Measurements from ENCODE around the gene GATD1.

The GATD1 gene

DNA sequence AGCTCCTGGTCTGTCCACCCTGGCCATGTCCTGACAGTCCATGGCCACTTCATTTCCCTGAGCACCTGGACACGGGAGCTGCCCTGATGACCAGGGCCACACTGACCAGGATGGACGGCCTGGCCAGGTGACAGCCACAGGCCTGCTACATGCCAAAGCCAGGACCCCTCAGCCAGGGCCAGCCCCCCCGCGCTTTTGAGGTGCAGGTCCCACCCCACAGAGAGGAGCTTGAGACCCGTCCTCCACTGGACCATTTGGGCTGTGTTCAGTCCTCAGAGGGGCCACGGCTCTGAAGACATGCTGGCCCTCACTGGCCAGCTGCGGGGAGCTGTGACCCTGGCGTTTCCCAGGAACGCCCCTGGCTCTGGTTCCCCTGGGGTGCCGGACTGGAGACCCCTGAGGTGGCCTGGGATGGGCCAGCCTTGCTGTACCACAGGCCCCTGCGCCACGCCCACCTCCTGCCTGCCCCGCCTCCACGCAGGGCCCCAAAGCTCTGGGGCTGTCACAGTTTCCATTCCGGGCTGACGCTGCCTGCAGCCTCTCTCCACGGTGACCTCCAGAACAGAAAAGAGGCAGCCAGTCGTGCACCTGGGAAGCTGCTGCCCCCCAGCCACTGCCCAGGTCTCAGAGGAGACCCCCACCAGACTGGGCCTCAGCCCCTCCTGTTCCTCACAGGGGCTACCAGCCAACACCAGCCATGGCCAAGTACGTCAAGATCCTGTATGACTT, 53.1 kb downstream of the GATD1 start:
- peaks cover 25% of the 10 kb centered on the region for H3K27me3 ChIP-seq (ENCODE audit: low read depth, low read length)
- no peak overlapping the region for H3K9ac ChIP-seq (ENCODE audit: low read length)
- no peaks in the 10 kb centered on the region for H3K9me3 ChIP-seq (ENCODE audit: insufficient read depth, low read length)
- H3K27ac ChIP-seq (ENCODE audit: low read length): no peak overlapping the region
- H2AFZ ChIP-seq (ENCODE audit: low read depth, low read length): no peak overlapping the region
- H3K4me1 ChIP-seq (ENCODE audit: low read length): peaks cover 41% of the 10 kb centered on the region
- no peaks in the 10 kb centered on the region for H3K79me2 ChIP-seq (ENCODE audit: low read length)
- H3K4me2 ChIP-seq (ENCODE audit: low read length): peak overlapping the region; percentile 88
- no peak for TF ChIP-seq EZH2phosphoT487 (IDR thresholded peaks at IDR 0.05; ENCODE audit: low read depth)
- TF ChIP-seq, protein P1, sequence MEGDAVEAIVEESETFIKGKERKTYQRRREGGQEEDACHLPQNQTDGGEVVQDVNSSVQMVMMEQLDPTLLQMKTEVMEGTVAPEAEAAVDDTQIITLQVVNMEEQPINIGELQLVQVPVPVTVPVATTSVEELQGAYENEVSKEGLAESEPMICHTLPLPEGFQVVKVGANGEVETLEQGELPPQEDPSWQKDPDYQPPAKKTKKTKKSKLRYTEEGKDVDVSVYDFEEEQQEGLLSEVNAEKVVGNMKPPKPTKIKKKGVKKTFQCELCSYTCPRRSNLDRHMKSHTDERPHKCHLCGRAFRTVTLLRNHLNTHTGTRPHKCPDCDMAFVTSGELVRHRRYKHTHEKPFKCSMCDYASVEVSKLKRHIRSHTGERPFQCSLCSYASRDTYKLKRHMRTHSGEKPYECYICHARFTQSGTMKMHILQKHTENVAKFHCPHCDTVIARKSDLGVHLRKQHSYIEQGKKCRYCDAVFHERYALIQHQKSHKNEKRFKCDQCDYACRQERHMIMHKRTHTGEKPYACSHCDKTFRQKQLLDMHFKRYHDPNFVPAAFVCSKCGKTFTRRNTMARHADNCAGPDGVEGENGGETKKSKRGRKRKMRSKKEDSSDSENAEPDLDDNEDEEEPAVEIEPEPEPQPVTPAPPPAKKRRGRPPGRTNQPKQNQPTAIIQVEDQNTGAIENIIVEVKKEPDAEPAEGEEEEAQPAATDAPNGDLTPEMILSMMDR (IDR thresholded peaks at IDR 0.05; ENCODE audit: low read depth, low read length): no peak
- no peaks in the 10 kb centered on the region for H3K36me3 ChIP-seq (replicated peaks; ENCODE audit: low read depth, low read length)
- H3K4me3 ChIP-seq (ENCODE audit: low read length): peak overlapping the region; percentile 83
- no peaks in the 10 kb centered on the region for H4K20me1 ChIP-seq (ENCODE audit: insufficient read depth, low read length)

- TF ChIP-seq, protein P1 (IDR thresholded peaks at IDR 0.05; ENCODE audit: low read depth, low read length): peak; percentile 89
- TF ChIP-seq EZH2phosphoT487 (IDR thresholded peaks at IDR 0.05; ENCODE audit: low read depth): no peak
- Histone ChIP-seq H3K9ac (ENCODE audit: low read length) (no peak overlapping the region), H4K20me1 (ENCODE audit: insufficient read depth, low read length) (no peaks in the 10 kb centered on the region), H3K27me3 (ENCODE audit: low read depth, low read length) (peaks cover 25% of the 10 kb centered on the region), H3K79me2 (ENCODE audit: low read length) (no peaks in the 10 kb centered on the region), H3K4me1 (ENCODE audit: low read length) (peaks cover 41% of the 10 kb centered on the region), H2AFZ (ENCODE audit: low read depth, low read length) (no peak overlapping the region), H3K4me3 (ENCODE audit: low read length) (peak overlapping the region; percentile 72), H3K36me3 (replicated peaks; ENCODE audit: low read depth, low read length) (no peaks in the 10 kb centered on the region), H3K9me3 (ENCODE audit: insufficient read depth, low read length) (no peaks in the 10 kb centered on the region), H3K27ac (ENCODE audit: low read length) (no peak overlapping the region), H3K4me2 (ENCODE audit: low read length) (peak overlapping the region; percentile 97)
These were observed 54.0 kb downstream of the GATD1 start for GRCh38 chr11:723120-723883.

- Histone ChIP-seq H3K36me3 (replicated peaks; ENCODE audit: low read depth, low read length) (no peaks in the 10 kb centered on the region), H3K27ac (ENCODE audit: low read length) (no peak overlapping the region), H2AFZ (ENCODE audit: low read depth, low read length) (0 out of 2 replicates have a peak overlapping the region, but pooled peaks have one; percentile 30), H3K4me2 (ENCODE audit: low read length) (peak overlapping the region; percentile 73), H4K20me1 (ENCODE audit: insufficient read depth, low read length) (no peaks in the 10 kb centered on the region), H3K9me3 (ENCODE audit: insufficient read depth, low read length) (no peaks in the 10 kb centered on the region), H3K27me3 (ENCODE audit: low read depth, low read length) (peaks cover 25% of the 10 kb centered on the region), H3K79me2 (ENCODE audit: low read length) (no peaks in the 10 kb centered on the region), H3K9ac (ENCODE audit: low read length) (peak overlapping the region; percentile 52), H3K4me3 (ENCODE audit: low read length) (peak overlapping the region; percentile 80), H3K4me1 (ENCODE audit: low read length) (peaks cover 39% of the 10 kb centered on the region)
- no peak for TF ChIP-seq EZH2phosphoT487 (IDR thresholded peaks at IDR 0.05; ENCODE audit: low read depth)
- TF ChIP-seq, protein P1 (IDR thresholded peaks at IDR 0.05; ENCODE audit: low read depth, low read length): no peak
These were observed 54.9 kb downstream of the GATD1 start for GRCh38 chr11:722346-722811.

- Histone ChIP-seq H3K27ac (ENCODE audit: low read length) (no peak overlapping the region), H3K27me3 (ENCODE audit: low read depth, low read length) (peaks cover 25% of the 10 kb centered on the region), H3K4me3 (ENCODE audit: low read length) (peak overlapping the region; percentile 80), H4K20me1 (ENCODE audit: insufficient read depth, low read length) (no peaks in the 10 kb centered on the region), H3K79me2 (ENCODE audit: low read length) (no peaks in the 10 kb centered on the region), H3K9ac (ENCODE audit: low read length) (peak overlapping the region; percentile 52), H3K9me3 (ENCODE audit: insufficient read depth, low read length) (no peaks in the 10 kb centered on the region), H3K4me1 (ENCODE audit: low read length) (peaks cover 38% of the 10 kb centered on the region), H2AFZ (ENCODE audit: low read depth, low read length) (0 out of 2 replicates have a peak overlapping the region, but pooled peaks have one; percentile 30), H3K36me3 (replicated peaks; ENCODE audit: low read depth, low read length) (no peaks in the 10 kb centered on the region), H3K4me2 (ENCODE audit: low read length) (peak overlapping the region; percentile 73)
- TF ChIP-seq EZH2phosphoT487 (IDR thresholded peaks at IDR 0.05; ENCODE audit: low read depth): no peak
- TF ChIP-seq, protein P1 (IDR thresholded peaks at IDR 0.05; ENCODE audit: low read depth, low read length): no peak
These were observed 55.4 kb downstream of the GATD1 start for GRCh38 chr11:721741-722345.
